K562 (cell line): ENCODE results near the gene ABHD14A.

ENCODE experiments used
- ADNP ChIP-seq: fragments of 200-800 bp; sonication (Bioruptor generic); IDR thresholded peaks from 2 replicates; pipeline ENCODE4 v1.6.1; 2016; ENCODE audit warnings: missing genetic modification characterization, missing compliant biosample characterization
- NR2C1 ChIP-seq, 2 experiments: fragments of 450-650 bp; IDR thresholded peaks; 2 replicates each; pipeline ENCODE4 v1.6.1; 2017; ENCODE audit warnings: mild to moderate bottlenecking in 2 of 2, antibody characterized with exemption in 1 of 2, inconsistent platforms in 1 of 2, missing compliant biosample characterization in 1 of 2, missing genetic modification characterization in 1 of 2
- RFX5 ChIP-seq: IDR thresholded peaks from 2 replicates; pipeline ENCODE4 v1.6.1; 2011; ENCODE audit warnings: low read depth, mild to moderate bottlenecking, improper control_type of control experiment, low read length
- YBX1 ChIP-seq: fragments of 450-650 bp; IDR thresholded peaks from 2 replicates; pipeline ENCODE4 v1.7.1; 2016; ENCODE audit warnings: mild to moderate bottlenecking

GRCh38 chr3:51997935-51998596 is 23.2 kb downstream of the ABHD14A start:
- no peak for TF ChIP-seq YBX1
- no peak for TF ChIP-seq ADNP (tag)
- no peak for TF ChIP-seq RFX5
- no peak for TF ChIP-seq NR2C1 (IDR thresholded peaks at IDR 0.05)
- TF ChIP-seq NR2C1 (tag; IDR thresholded peaks at IDR 0.05), result no peak
